Rectal smooth muscle tissue (tissue), 1 donor: ENCODE data around the gene WDR45.
A peak's percentile ranks its signal among the peaks of the same experiment; 100 is the strongest.

Source experiments
- H3K27ac ChIP-seq: one replicate; pipeline ENCODE4 v1.7.0; 2013; ENCODE audit warnings: low read depth, low read length, inconsistent platforms
- H3K27me3 ChIP-seq: one replicate; pipeline ENCODE4 v1.7.0; 2013; ENCODE audit warnings: low read length; ENCODE audit not compliant: control insufficient read depth, insufficient read depth
- H3K36me3 ChIP-seq: one replicate; pipeline ENCODE4 v1.7.0; 2013; ENCODE audit warnings: low read length; ENCODE audit not compliant: control insufficient read depth, insufficient read depth
- H3K4me1 ChIP-seq: one replicate; pipeline ENCODE4 v1.7.0; 2013; ENCODE audit warnings: low read length; ENCODE audit not compliant: control insufficient read depth, insufficient read depth
- H3K4me3 ChIP-seq: one replicate; pipeline ENCODE4 v1.7.0; 2013; ENCODE audit warnings: low read length
- H3K9ac ChIP-seq: one replicate; pipeline ENCODE4 v1.7.0; 2013; ENCODE audit warnings: low read length

The WDR45 gene

DNA sequence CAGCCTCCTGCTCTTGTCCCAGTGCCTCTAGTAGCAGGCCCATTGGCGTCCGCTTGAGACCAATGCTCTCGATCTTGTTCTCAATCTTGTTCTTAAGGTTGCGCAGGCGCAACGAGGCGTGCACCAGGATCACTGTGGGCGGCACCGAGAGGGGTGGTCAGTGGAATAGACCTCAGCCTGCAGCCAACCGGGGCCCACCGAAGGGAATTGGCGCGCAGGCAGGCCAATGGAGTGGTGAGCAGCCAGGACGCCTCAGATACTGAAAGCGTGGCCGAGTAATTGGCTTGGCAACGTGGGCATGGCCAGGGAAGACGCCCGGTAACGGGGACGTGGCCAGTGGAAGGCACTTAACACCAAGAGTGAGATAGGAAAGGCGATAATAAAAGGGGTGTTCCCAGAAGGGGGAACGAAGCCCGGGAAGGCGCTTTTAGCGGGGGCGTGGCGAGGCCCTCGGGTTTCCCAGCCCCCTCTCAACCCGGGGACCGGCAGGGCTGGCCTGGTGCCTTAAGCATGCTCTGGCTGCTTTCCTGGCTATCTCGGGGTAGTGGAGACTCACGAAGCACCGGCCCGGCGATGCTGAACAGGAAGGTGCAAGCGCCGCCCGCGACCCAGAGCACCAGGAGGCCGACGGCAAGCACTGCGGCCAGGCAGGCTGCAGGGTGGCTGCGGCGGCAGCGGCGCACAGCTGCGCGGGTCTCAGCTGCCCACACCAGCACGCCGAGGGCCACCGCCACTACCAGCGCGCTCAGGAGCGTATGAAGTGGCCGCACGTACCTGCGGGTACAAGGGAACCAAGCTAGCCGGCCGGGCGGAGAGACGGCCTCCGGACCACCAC is 7.6 kb downstream of the WDR45 start:
- Histone ChIP-seq H3K4me3 (peak overlapping the region; percentile 79), H3K27me3 (peaks cover 2% of the 10 kb centered on the region), H3K36me3 (peaks cover 3% of the 10 kb centered on the region), H3K27ac (peak overlapping the region; percentile 59), H3K9ac (no peak overlapping the region), H3K4me1 (peaks cover 2% of the 10 kb centered on the region)

- Histone ChIP-seq H3K9ac (no peak overlapping the region), H3K4me3 (no peak overlapping the region), H3K27ac (peak overlapping the region; percentile 24), H3K36me3 (no peaks in the 10 kb centered on the region), H3K4me1 (peaks cover 2% of the 10 kb centered on the region), H3K27me3 (peaks cover 2% of the 10 kb centered on the region)
Observed at GRCh38 chrX:49070988-49071387, 8.7 kb downstream of the WDR45 start.

- H3K9ac ChIP-seq, result no peak overlapping the region
- H3K27me3 ChIP-seq, result peaks cover 2% of the 10 kb centered on the region
- no peaks in the 10 kb centered on the region for H3K36me3 ChIP-seq
- H3K27ac ChIP-seq, result no peak overlapping the region
- H3K4me3 ChIP-seq, result no peak overlapping the region
- H3K4me1 ChIP-seq, result peaks cover 2% of the 10 kb centered on the region
Observed at GRCh38 chrX:49069038-49069437, 10.6 kb downstream of the WDR45 start.

DNA sequence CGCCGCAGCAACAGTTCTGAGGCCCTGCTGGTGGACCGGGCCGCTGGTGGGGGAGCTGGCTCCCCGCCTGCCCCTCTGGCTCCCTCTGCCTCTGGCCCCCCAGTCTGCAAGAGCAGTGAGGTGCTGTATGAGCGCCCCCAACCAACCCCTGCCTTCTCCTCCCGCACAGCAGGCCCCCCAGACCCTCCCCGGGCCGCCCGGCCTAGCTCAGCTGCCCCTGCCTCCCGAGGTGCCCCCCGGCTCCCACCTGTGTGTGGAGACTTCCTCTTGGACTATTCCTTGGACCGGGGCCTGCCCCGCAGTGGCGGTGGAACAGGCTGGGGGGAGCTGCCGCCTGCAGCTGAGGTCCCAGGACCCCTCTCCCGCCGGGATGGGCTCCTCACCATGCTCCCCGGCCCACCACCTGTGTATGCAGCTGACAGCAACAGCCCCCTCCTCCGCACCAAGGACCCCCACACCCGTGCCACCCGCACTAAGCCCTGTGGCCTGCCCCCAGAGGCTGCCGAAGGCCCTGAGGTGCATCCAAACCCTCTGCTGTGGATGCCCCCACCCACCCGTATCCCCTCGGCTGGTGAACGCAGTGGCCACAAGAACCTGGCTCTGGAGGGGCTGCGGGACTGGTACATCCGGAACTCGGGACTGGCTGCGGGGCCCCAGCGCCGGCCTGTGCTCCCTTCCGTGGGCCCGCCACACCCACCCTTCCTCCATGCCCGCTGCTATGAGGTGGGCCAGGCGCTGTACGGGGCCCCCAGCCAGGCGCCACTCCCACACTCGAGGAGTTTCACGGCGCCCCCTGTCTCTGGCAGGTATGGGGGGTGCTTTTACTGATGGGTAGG is 12.2 kb downstream of the WDR45 start:
- Histone ChIP-seq H3K4me1 (peaks cover 1% of the 10 kb centered on the region), H3K27ac (no peak overlapping the region), H3K36me3 (no peaks in the 10 kb centered on the region), H3K9ac (no peak overlapping the region), H3K27me3 (peaks cover 2% of the 10 kb centered on the region), H3K4me3 (no peak overlapping the region)

- no peaks in the 10 kb centered on the region for H3K36me3 ChIP-seq
- H3K27ac ChIP-seq, result no peak overlapping the region
- no peaks in the 10 kb centered on the region for H3K4me1 ChIP-seq
- no peak overlapping the region for H3K4me3 ChIP-seq
- H3K9ac ChIP-seq, result no peak overlapping the region
- H3K27me3 ChIP-seq, result peaks cover 2% of the 10 kb centered on the region
Observed at GRCh38 chrX:49066690-49067089, 13.0 kb downstream of the WDR45 start.

DNA sequence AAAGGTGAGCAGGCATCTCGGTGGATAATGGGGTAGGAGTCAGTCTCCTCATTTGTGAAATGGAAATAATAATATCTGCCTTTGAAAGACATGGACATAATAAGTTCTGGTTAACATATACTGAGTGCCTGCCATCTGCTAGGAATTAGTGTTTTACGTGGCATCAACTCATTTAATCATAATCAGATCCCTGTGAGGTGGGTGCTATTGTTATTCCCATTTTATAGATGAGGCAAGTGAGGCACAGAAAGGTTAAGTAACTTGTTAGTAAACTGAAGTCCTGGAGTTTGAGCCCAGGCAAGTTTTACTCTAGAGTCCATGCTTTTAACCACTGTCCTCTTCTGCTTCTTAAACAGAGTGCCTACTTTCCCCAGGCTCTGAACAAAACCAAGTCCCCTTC is 13.4 kb downstream of the WDR45 start:
- Histone ChIP-seq H3K27me3 (peaks cover 2% of the 10 kb centered on the region), H3K27ac (no peak overlapping the region), H3K4me3 (no peak overlapping the region), H3K36me3 (no peaks in the 10 kb centered on the region), H3K4me1 (no peaks in the 10 kb centered on the region), H3K9ac (no peak overlapping the region)

DNA sequence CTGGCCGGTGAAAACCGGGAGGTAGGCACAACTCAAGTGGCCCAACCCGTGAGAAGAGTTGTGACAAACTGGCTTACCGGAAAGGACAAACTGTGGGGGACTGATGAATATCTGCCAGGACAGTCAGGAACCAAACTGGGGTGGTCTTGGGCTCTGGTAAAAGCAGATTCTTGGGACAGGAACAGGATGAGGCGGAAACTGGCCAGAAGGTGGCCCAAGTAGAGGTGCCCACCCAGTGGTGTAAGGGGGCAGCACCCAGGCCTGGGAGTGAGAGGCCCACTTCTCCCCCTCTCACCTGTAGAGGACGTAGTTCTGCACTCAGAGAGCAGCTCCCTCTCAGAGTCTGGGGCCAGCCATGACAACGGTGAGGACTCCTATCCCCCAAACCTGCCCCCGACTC is 15.0 kb downstream of the WDR45 start:
- H3K36me3 ChIP-seq, result no peaks in the 10 kb centered on the region
- peaks cover 5% of the 10 kb centered on the region for H3K27me3 ChIP-seq
- H3K4me3 ChIP-seq, result no peak overlapping the region
- no peak overlapping the region for H3K9ac ChIP-seq
- no peak overlapping the region for H3K27ac ChIP-seq
- no peaks in the 10 kb centered on the region for H3K4me1 ChIP-seq

- Histone ChIP-seq H3K27me3 (peaks cover 5% of the 10 kb centered on the region), H3K27ac (no peak overlapping the region), H3K9ac (no peak overlapping the region), H3K4me3 (no peak overlapping the region), H3K36me3 (no peaks in the 10 kb centered on the region), H3K4me1 (no peaks in the 10 kb centered on the region)
Observed at GRCh38 chrX:49064303-49064702, 15.4 kb downstream of the WDR45 start.

- no peaks in the 10 kb centered on the region for H3K4me1 ChIP-seq
- no peak overlapping the region for H3K9ac ChIP-seq
- H3K4me3 ChIP-seq, result no peak overlapping the region
- H3K36me3 ChIP-seq, result no peaks in the 10 kb centered on the region
- peaks cover 2% of the 10 kb centered on the region for H3K27me3 ChIP-seq
- H3K27ac ChIP-seq, result no peak overlapping the region
Observed at GRCh38 chrX:49063715-49064114, 16.0 kb downstream of the WDR45 start.

GRCh38 chrX:49061916-49062315 is 17.8 kb downstream of the WDR45 start:
- no peak overlapping the region for H3K9ac ChIP-seq
- no peaks in the 10 kb centered on the region for H3K4me1 ChIP-seq

DNA sequence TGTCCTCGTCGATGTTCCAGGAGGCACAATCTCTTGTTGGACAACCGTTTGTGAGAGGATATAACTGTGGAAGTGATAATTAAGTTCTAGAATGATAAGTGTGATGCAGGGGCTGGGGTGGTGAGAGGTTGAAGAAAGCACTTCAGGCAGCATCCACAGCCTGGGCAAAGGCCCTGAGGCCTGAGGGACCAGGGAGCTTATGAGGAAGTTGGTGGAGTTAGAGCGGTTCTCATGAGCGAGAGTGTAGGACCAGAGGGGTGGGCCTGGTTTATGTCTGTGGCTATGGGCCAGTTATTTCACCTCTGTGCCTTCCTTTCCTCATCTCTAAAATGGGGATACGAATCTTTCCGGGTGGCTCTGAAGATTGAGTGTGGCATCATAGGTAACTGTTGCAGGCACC is 18.2 kb downstream of the WDR45 start:
- Histone ChIP-seq H3K27ac (no peak overlapping the region), H3K36me3 (no peaks in the 10 kb centered on the region), H3K9ac (no peak overlapping the region), H3K4me1 (no peaks in the 10 kb centered on the region), H3K4me3 (no peak overlapping the region), H3K27me3 (peaks cover 2% of the 10 kb centered on the region)

More at GRCh38 chrX:49061916-49062315, 17.8 kb downstream of the WDR45 start:
- Histone ChIP-seq H3K4me3 (no peak overlapping the region), H3K27me3 (peaks cover 2% of the 10 kb centered on the region), H3K36me3 (no peaks in the 10 kb centered on the region), H3K27ac (no peak overlapping the region)

DNA sequence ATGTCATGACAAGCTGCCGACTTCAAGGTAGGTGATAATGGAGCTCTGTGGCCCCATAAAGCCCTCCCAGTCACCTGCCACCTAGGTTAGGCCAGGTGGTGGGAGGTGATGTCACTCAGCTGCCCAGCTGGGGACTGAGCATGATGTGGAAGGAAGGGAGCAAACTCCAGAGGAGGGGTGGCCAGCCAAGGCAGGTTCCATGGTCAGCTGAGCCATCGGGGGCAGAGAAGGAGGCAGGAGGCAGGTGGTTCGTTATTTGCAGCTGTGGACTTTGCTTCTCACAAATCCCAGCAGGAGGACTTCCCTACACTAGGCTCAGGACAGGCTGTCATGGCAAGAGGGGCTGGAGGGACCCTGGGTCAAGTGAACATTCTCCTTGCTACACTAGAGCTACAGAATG is 18.8 kb downstream of the WDR45 start:
- H3K4me3 ChIP-seq, result no peak overlapping the region

More for the DNA sequence above, 18.8 kb downstream of the WDR45 start:
- no peaks in the 10 kb centered on the region for H3K36me3 ChIP-seq
- H3K27me3 ChIP-seq, result peaks cover 2% of the 10 kb centered on the region
- no peaks in the 10 kb centered on the region for H3K4me1 ChIP-seq
- H3K27ac ChIP-seq, result no peak overlapping the region
- no peak overlapping the region for H3K9ac ChIP-seq
